Measurements from ENCODE around the gene CAMKMT.

DNA sequence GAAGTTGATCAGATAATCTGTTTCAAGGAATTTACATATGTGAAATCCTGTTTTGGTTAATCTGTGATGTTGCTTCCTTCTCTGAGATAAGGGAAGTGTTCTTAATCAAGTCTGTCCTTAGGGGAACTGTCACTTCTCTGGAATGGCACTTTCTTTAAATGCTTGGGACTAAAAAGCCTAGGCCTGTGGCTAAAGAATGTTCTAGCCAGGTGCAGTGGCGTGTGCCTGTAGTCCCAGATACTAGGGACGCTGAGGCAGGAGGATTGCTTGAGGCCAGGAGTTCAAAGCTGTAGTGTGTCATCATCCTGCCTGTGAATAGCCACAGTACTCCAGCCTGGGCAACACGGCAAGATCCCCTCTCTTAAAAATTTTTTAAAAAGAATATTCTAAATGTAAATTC, 362.2 kb downstream of the CAMKMT start:
- TF ChIP-seq POLR2A (IDR thresholded peaks at IDR 0.05) (no peak), POLR2AphosphoS5 (IDR thresholded peaks at IDR 0.05) (no peak)
- TF ChIP-seq, protein P1, sequence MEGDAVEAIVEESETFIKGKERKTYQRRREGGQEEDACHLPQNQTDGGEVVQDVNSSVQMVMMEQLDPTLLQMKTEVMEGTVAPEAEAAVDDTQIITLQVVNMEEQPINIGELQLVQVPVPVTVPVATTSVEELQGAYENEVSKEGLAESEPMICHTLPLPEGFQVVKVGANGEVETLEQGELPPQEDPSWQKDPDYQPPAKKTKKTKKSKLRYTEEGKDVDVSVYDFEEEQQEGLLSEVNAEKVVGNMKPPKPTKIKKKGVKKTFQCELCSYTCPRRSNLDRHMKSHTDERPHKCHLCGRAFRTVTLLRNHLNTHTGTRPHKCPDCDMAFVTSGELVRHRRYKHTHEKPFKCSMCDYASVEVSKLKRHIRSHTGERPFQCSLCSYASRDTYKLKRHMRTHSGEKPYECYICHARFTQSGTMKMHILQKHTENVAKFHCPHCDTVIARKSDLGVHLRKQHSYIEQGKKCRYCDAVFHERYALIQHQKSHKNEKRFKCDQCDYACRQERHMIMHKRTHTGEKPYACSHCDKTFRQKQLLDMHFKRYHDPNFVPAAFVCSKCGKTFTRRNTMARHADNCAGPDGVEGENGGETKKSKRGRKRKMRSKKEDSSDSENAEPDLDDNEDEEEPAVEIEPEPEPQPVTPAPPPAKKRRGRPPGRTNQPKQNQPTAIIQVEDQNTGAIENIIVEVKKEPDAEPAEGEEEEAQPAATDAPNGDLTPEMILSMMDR (IDR thresholded peaks at IDR 0.05) = no peak
